ENCODE results near the gene KREMEN2.

Gene KREMEN2

DNA sequence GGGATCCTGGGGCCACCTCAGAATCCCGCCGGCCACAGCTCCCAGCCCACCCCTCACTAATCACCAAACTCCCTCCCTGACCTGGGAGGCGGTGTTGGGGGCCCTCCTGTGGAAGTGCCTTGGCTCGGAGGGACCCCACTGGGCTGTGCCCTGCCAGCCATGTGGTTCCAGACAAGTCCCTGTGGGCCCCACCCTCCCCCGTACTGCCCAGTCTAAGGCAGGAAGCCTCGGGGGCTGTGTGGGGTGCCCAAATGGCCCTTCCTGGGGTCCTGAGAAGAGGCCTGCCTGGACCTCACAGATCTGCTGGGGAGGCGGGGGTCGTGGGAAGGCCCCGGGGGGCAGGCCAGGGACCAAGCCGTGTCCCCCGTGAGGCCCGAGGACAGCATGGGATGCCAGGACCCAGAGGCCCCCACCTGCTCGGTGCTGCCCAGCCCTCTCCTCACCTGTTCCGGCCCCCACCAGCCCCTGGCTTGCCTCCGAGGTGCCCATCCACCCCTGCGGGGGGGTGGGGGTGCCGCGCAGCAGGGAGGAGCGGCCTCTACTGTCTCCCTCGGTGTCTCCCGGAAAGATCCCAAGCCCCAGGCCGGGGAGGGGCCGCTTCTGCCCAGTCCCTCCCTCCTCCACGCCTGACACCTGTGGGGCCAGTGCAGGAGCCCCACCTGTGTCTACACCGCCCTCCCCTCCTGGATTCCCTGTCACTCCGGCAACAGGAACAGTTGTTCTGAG, 9.3 kb upstream of the KREMEN2 start:
- no peak overlapping the region for H3K27ac ChIP-seq (ENCODE audit: low read depth, low read length)
- no peak overlapping the region for H2AFZ ChIP-seq (ENCODE audit: low read length, unreplicated experiment)
- H3K4me1 ChIP-seq (ENCODE audit: control insufficient read depth, insufficient read depth, low read length, unreplicated experiment): no peaks in the 10 kb centered on the region
- H3K4me3 ChIP-seq (ENCODE audit: low read depth, low read length): no peak overlapping the region
- no peaks in the 10 kb centered on the region for H3K79me2 ChIP-seq (ENCODE audit: control insufficient read depth, insufficient read depth, low read length, unreplicated experiment)
- peaks cover 11% of the 10 kb centered on the region; the same call in 1 of the 2 replicates for H3K27me3 ChIP-seq (ENCODE audit: insufficient read depth, low read length)
- no peaks in the 10 kb centered on the region for H3K36me3 ChIP-seq (ENCODE audit: insufficient read depth, low read length)

GRCh38 chr16:2955438-2955778, 8.7 kb upstream of the KREMEN2 start:
- Histone ChIP-seq H3K27ac (ENCODE audit: low read depth, low read length) (no peak overlapping the region), H3K79me2 (ENCODE audit: control insufficient read depth, insufficient read depth, low read length, unreplicated experiment) (no peaks in the 10 kb centered on the region), H3K4me1 (ENCODE audit: control insufficient read depth, insufficient read depth, low read length, unreplicated experiment) (no peaks in the 10 kb centered on the region), H3K4me3 (ENCODE audit: low read depth, low read length) (no peak overlapping the region), H3K36me3 (ENCODE audit: insufficient read depth, low read length) (no peaks in the 10 kb centered on the region), H3K27me3 (ENCODE audit: insufficient read depth, low read length) (peaks cover 11% of the 10 kb centered on the region; the same call in 1 of the 2 replicates), H2AFZ (ENCODE audit: low read length, unreplicated experiment) (no peak overlapping the region)

DNA sequence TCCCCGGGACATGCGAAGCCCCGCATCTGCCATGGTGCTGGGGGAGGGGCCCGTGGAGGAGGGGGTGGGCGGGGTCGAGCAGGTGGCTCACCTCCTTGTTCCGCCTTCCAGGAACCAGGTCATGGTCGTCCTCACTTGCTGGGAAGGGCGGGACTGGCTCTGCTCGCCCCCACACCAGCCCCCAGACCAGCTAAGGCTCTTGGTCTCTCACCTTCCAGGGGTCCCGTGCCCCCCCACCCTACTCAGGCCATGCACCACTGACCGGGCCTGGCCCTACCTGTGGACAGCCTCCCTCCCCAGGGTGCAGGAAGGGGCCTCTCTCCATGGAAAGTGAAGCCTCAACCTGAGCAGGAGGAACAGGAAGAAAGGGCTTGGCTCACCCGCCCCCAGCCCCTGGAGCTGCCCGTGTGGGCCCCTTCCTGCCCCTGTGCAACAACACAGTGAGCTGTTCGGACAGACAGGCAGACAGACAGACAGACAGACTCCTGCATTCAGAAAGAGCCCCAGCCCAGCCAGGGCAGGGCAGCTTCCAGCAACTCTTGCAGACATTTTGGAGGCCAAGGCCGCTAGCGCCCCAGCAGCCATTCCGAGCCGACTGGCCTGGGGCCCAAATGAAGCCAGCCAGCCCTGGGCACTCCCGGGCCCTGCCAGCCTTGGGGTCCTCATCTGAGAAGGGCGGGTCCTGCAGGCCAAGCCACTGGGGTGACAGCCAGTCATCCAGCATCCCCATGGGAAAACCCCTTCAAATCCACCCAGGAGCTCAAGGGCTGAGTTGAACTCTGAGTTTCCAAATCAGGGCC, 8.1 kb upstream of the KREMEN2 start:
- Histone ChIP-seq H3K36me3 (ENCODE audit: insufficient read depth, low read length) (no peaks in the 10 kb centered on the region), H3K27me3 (ENCODE audit: insufficient read depth, low read length) (peaks cover 11% of the 10 kb centered on the region; the same call in 1 of the 2 replicates), H3K27ac (ENCODE audit: low read depth, low read length) (no peak overlapping the region), H3K4me1 (ENCODE audit: control insufficient read depth, insufficient read depth, low read length, unreplicated experiment) (no peaks in the 10 kb centered on the region), H2AFZ (ENCODE audit: low read length, unreplicated experiment) (no peak overlapping the region), H3K79me2 (ENCODE audit: control insufficient read depth, insufficient read depth, low read length, unreplicated experiment) (no peaks in the 10 kb centered on the region), H3K4me3 (ENCODE audit: low read depth, low read length) (no peak overlapping the region)

- Histone ChIP-seq H2AFZ (ENCODE audit: low read length, unreplicated experiment) (no peak overlapping the region), H3K4me1 (ENCODE audit: control insufficient read depth, insufficient read depth, low read length, unreplicated experiment) (no peaks in the 10 kb centered on the region), H3K79me2 (ENCODE audit: control insufficient read depth, insufficient read depth, low read length, unreplicated experiment) (no peaks in the 10 kb centered on the region), H3K36me3 (ENCODE audit: insufficient read depth, low read length) (no peaks in the 10 kb centered on the region), H3K27me3 (ENCODE audit: insufficient read depth, low read length) (peaks cover 11% of the 10 kb centered on the region; the same call in 1 of the 2 replicates), H3K4me3 (ENCODE audit: low read depth, low read length) (no peak overlapping the region), H3K27ac (ENCODE audit: low read depth, low read length) (no peak overlapping the region)
Observed at GRCh38 chr16:2956579-2956956, 7.5 kb upstream of the KREMEN2 start.

GRCh38 chr16:2959206-2959605, 4.9 kb upstream of the KREMEN2 start:
- peaks cover 30% of the 10 kb centered on the region for H3K27me3 ChIP-seq (ENCODE audit: insufficient read depth, low read length)
- H3K79me2 ChIP-seq (ENCODE audit: control insufficient read depth, insufficient read depth, low read length, unreplicated experiment): no peaks in the 10 kb centered on the region
- peaks cover 5% of the 10 kb centered on the region for H3K4me1 ChIP-seq (ENCODE audit: control insufficient read depth, insufficient read depth, low read length, unreplicated experiment)
- H3K4me3 ChIP-seq (ENCODE audit: low read depth, low read length): no peak overlapping the region
- H3K27ac ChIP-seq (ENCODE audit: low read depth, low read length): no peak overlapping the region
- H2AFZ ChIP-seq (ENCODE audit: low read length, unreplicated experiment): no peak overlapping the region
- no peaks in the 10 kb centered on the region for H3K36me3 ChIP-seq (ENCODE audit: insufficient read depth, low read length)

DNA sequence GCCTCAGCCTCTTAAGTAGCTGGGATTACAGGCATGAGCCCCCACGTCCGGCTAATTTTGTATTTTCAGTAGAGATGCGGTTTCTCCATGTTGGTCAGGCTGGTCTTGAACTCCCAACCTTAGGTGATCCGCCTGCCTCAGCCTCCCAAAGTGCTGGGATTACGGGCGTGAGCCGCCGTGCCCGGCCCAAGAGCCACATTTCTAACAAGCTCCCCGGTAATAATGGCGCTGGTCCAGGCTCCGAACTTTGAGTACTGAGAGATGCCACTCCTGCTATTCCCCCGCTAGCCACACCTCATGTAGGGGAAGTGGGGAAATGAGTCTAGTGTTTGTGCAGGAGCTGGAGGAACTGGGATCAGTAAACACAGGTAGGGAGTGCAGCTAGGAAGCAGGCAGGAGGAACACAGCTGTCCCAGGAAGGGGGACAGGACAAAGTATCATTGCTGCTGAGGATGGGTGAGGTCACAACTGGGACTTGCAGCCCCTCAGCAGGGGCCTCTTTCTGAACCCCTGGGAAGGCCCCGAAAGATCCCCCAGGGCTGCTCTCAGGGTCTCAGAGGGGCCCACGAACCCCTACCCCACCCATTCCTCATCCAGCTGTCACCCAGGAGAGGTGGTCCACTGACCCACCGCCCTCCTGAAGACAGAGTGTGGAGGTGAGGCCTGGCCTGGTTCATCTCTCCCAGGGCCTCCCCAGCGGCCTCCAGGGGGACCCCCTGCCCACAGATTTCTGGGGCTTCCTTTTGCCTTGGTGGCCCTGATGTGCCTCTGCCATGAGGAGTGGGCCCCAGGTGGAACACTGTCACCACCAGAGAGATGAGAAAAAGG, 3.7 kb upstream of the KREMEN2 start:
- no peak overlapping the region for H3K27ac ChIP-seq (ENCODE audit: low read depth, low read length)
- no peaks in the 10 kb centered on the region for H3K79me2 ChIP-seq (ENCODE audit: control insufficient read depth, insufficient read depth, low read length, unreplicated experiment)
- no peak overlapping the region for H2AFZ ChIP-seq (ENCODE audit: low read length, unreplicated experiment)
- peaks cover 33% of the 10 kb centered on the region for H3K27me3 ChIP-seq (ENCODE audit: insufficient read depth, low read length)
- peaks cover 9% of the 10 kb centered on the region for H3K4me1 ChIP-seq (ENCODE audit: control insufficient read depth, insufficient read depth, low read length, unreplicated experiment)
- no peaks in the 10 kb centered on the region for H3K36me3 ChIP-seq (ENCODE audit: insufficient read depth, low read length)
- H3K4me3 ChIP-seq (ENCODE audit: low read depth, low read length): no peak overlapping the region

DNA sequence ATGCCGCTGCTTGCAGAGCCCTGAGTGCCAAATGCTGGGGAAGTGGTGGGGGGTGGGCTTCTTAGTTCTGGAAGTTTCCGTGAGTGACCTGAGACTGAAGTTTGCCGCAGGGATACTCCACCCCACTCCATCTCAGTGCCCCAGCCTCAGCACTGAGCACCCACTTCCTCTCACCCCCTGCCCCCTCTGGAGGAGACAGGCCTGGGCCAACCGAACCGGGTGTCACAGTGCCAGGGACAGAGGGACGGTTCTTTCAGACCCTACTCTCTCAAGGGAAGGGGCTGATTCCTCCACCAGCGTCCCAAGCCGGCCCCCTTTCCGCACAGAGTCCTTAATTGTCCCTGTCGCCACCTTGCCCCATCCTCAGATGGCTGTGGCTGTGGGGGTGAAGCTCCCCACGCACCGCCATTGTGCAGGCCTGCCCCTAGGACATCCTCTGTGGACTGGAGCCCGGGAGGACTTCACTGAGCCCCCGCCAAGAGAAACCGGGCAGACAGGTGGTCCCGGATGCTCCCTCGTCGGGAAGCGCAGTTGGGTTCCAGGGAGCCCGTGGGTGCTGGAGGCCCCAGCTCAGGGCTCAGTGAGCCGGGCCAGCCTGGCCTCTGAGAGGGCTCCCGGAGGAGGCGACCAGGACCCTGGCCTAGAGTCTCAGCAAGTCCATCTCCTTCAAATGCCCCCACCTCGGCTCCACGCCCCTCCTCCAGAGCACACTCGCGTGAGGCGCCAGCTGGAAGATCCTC, 1.6 kb upstream of the KREMEN2 start:
- Histone ChIP-seq H3K79me2 (ENCODE audit: control insufficient read depth, insufficient read depth, low read length, unreplicated experiment) (no peaks in the 10 kb centered on the region), H3K36me3 (ENCODE audit: insufficient read depth, low read length) (no peaks in the 10 kb centered on the region), H3K4me1 (ENCODE audit: control insufficient read depth, insufficient read depth, low read length, unreplicated experiment) (peaks cover 9% of the 10 kb centered on the region), H3K27ac (ENCODE audit: low read depth, low read length) (no peak overlapping the region), H3K27me3 (ENCODE audit: insufficient read depth, low read length) (peaks cover 47% of the 10 kb centered on the region), H2AFZ (ENCODE audit: low read length, unreplicated experiment) (no peak overlapping the region), H3K4me3 (ENCODE audit: low read depth, low read length) (no peak overlapping the region)

GRCh38 chr16:2963074-2963722, 877 bp upstream of the KREMEN2 start:
- H3K4me3 ChIP-seq (ENCODE audit: low read depth, low read length): peak overlapping the region; percentile 55
- no peak overlapping the region for H2AFZ ChIP-seq (ENCODE audit: low read length, unreplicated experiment)
- H3K4me1 ChIP-seq (ENCODE audit: control insufficient read depth, insufficient read depth, low read length, unreplicated experiment): peaks cover 10% of the 10 kb centered on the region
- no peaks in the 10 kb centered on the region for H3K36me3 ChIP-seq (ENCODE audit: insufficient read depth, low read length)
- peaks cover 54% of the 10 kb centered on the region for H3K27me3 ChIP-seq (ENCODE audit: insufficient read depth, low read length)
- no peak overlapping the region for H3K27ac ChIP-seq (ENCODE audit: low read depth, low read length)
- H3K79me2 ChIP-seq (ENCODE audit: control insufficient read depth, insufficient read depth, low read length, unreplicated experiment): no peaks in the 10 kb centered on the region

DNA sequence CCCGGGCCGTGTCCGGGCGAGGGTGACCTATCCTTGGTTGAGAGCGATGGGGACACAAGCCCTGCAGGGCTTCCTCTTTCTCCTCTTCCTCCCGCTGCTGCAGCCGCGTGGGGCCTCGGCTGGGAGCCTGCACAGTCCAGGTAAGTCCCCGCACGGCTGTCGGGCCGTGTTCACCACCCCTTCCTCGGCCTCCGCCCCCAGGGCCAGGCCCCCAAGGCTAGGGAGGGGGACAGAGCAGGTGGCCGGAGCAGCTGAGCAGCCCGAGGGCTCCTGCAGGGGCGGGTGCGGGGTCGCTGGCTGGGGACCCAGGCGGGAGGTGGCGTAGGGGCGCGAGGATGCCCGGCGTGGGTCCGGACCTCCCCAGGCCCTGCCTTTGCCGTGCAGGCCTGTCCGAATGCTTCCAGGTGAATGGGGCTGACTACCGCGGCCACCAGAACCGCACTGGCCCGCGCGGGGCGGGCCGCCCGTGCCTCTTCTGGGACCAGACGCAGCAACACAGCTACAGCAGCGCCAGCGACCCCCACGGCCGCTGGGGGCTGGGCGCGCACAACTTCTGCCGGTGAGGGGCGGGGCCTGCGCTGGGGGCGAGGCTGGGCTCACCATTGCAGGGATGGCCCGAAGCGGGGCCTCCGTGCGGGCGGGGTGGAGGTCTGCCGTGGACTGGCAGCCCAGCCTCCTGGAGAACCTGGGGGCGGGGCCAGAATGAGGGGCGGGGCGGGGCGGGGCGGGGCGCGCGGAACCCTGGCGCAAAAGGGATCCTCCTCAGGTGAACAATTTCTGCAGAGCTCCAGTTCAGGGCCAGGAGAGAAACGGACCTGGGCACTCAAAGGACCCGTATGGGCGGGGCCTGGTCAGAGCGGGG, 631 bp downstream of the KREMEN2 start:
- Histone ChIP-seq H2AFZ (ENCODE audit: low read length, unreplicated experiment) (no peak overlapping the region), H3K79me2 (ENCODE audit: control insufficient read depth, insufficient read depth, low read length, unreplicated experiment) (no peaks in the 10 kb centered on the region), H3K27ac (ENCODE audit: low read depth, low read length) (no peak overlapping the region), H3K4me1 (ENCODE audit: control insufficient read depth, insufficient read depth, low read length, unreplicated experiment) (peaks cover 15% of the 10 kb centered on the region), H3K4me3 (ENCODE audit: low read depth, low read length) (peak overlapping the region; percentile 55; the same call in 1 of the 2 replicates), H3K36me3 (ENCODE audit: insufficient read depth, low read length) (no peaks in the 10 kb centered on the region), H3K27me3 (ENCODE audit: insufficient read depth, low read length) (peaks cover 55% of the 10 kb centered on the region)

Measured in ACC112 (cell line).